Bronchial smooth muscle cell (primary cell): ENCODE results near the gene BDNF. TPM values are rescaled to one million over a fixed set of nuclear protein-coding genes. Genes with fewer than 3 reads are reported as not detected.

Experiments
- total RNA-seq: library from RNA; depleted of rRNA; stranded (reverse); fragments of >200 nt; gene quantifications from 2 replicates; pipeline ENCODE4 v1.2.1, GENCODE V29; 2014

BDNF gene
- 4.6 and 10.9 TPM in 2 replicates for total RNA-seq

GRCh38 chr11:27700351-27701301 is at the start of gene BDNF:
TSS of gene BDNF (minus strand) at chr11:27700455. CDS start at chr11:27658564, 41,891 bp downstream.

Other genes starting within 250 kb of the BDNF start
- 3.0 and 11.5 TPM in 2 replicates for gene LGR4, start 227.7 kb downstream of the BDNF start, total RNA-seq
- 18.9 and 35.9 TPM in 2 replicates for gene LIN7C, start 193.7 kb downstream of the BDNF start, total RNA-seq